ENCODE results near the gene CHGA. TPM values are rescaled to one million over a fixed set of nuclear protein-coding genes. Genes with fewer than 3 reads are reported as not detected.

The CHGA gene
- total and polyA plus RNA-seq, 2 of the 13 experiments (the other 11 are each of a cell fraction or from before 2014, with no cell fraction given): not detected

GRCh38 chr14:92970271-92970670 is 47.3 kb downstream of the CHGA start:
- H3K36me3 ChIP-seq (replicated peaks in 1 of 2; ENCODE audit: control insufficient read depth in 1 of 2, insufficient read depth in 2 of 2, low read length in 2 of 2): no peaks in the 10 kb centered on the region; a peak in 1 of 5 replicates
- no peak overlapping the region for H3K4me3 ChIP-seq (replicated peaks in 1 of 3; ENCODE audit: insufficient read depth in 1 of 3, low read depth in 2 of 3, low read length in 3 of 3)
- H3K27ac ChIP-seq (ENCODE audit: extremely low read length, insufficient read depth, low read length): no peak overlapping the region
- no peaks in the 10 kb centered on the region for H4K20me1 ChIP-seq (ENCODE audit: insufficient read depth, low read length)
- no peaks in the 10 kb centered on the region for H3K79me2 ChIP-seq (ENCODE audit: insufficient read depth, low read length)
- FAIRE-seq (no peak), DNase-seq (ENCODE audit: low spot score) (no peak), ATAC-seq (no peak)
- CTCF ChIA-PET (ENCODE audit: low intra/inter-chr PET ratio, low total read pairs): no interaction called here
- H3K4me1 ChIP-seq (ENCODE audit: insufficient read depth, low read length): peaks cover 9% of the 10 kb centered on the region
- POLR2A ChIA-PET: no interaction called here
- no peaks in the 10 kb centered on the region for H3K27me3 ChIP-seq (ENCODE audit: control insufficient read depth in 1 of 2, insufficient read depth in 2 of 2, low read length in 2 of 2)
- H3K9ac ChIP-seq (ENCODE audit: insufficient read depth, low read depth, low read length): no peak overlapping the region
- H2AFZ ChIP-seq (ENCODE audit: low read length): no peak overlapping the region
- no peaks in the 10 kb centered on the region for H3K9me3 ChIP-seq (ENCODE audit: low read length)
- TF ChIP-seq POGK (CRISPR knock-in tag; conservative IDR thresholded peaks at IDR 0.05): no peak
- no peak for TF ChIP-seq NAIF1 (CRISPR knock-in tag; IDR thresholded peaks at IDR 0.05; ENCODE audit: borderline replicate concordance)
- no peak for TF ChIP-seq ZKSCAN1 (IDR thresholded peaks at IDR 0.05; ENCODE audit: low read length)
- TF ChIP-seq ZNF335 (CRISPR knock-in tag; IDR thresholded peaks at IDR 0.05): no peak
- no peak for TF ChIP-seq GLI4 (CRISPR knock-in tag; IDR thresholded peaks at IDR 0.05; ENCODE audit: borderline replicate concordance)
- TF ChIP-seq ZFAT (CRISPR knock-in tag; conservative IDR thresholded peaks at IDR 0.05): no peak
- TF ChIP-seq REPIN1 (CRISPR knock-in tag; IDR thresholded peaks at IDR 0.05; ENCODE audit: borderline replicate concordance, low read depth): no peak
- no peak for TF ChIP-seq ZNF30 (CRISPR knock-in tag; IDR thresholded peaks at IDR 0.05)
- no peak for TF ChIP-seq NFIB (CRISPR knock-in tag; IDR thresholded peaks at IDR 0.05; ENCODE audit: borderline replicate concordance)
- no peak for TF ChIP-seq ELF4 (CRISPR knock-in tag; IDR thresholded peaks at IDR 0.05; ENCODE audit: borderline replicate concordance)
- TF ChIP-seq ZNF660 (CRISPR knock-in tag; IDR thresholded peaks at IDR 0.05; ENCODE audit: borderline replicate concordance, low read depth): no peak
- no peak for TF ChIP-seq NR2F2 (IDR thresholded peaks at IDR 0.05; ENCODE audit: borderline replicate concordance, low read depth)
- TF ChIP-seq REST (IDR thresholded peaks at IDR 0.05; ENCODE audit: borderline replicate concordance in 1 of 2, low read depth in 1 of 2, low read length in 2 of 2): no peak
- no peak for TF ChIP-seq ZNF652 (CRISPR knock-in tag; IDR thresholded peaks at IDR 0.05; ENCODE audit: borderline replicate concordance, low read depth)
- TF ChIP-seq TRIM24 (CRISPR knock-in tag; IDR thresholded peaks at IDR 0.05): no peak
- H3K4me2 ChIP-seq (ENCODE audit: low read depth, low read length): no peak overlapping the region
- BruUV-seq (replicated peaks): no TSS peak
- 94% methylated on average over 9 of the region's 12 CpGs for WGBS (ENCODE audit: low lambda C conversion rate)
- in situ Hi-C loops (cut with HindIII; ENCODE audit: extremely low pct_ligation_motif_present, low pct_unique_long_range_greater_than_20kb): no loop called here
- intact Hi-C loops (cut with micrococcal nuclease; ENCODE audit: unreplicated experiment): loop anchor here (5.0 kb wide), 1 partner anchor 167 kb away; no protein-coding TSS in a partner anchor
